ENCODE results near the gene HDAC9.

GRCh38 chr7:18638594-18639452, 143.3 kb downstream of the HDAC9 start:
- TF ChIP-seq CTCF (IDR thresholded peaks at IDR 0.05) (no peak), POLR2A (IDR thresholded peaks at IDR 0.05) (no peak)
